GM12872 (cell line): ENCODE results near the gene CREBBP.

Experiments
- TF ChIP-seq, protein P1 (sequence below): IDR thresholded peaks from 3 replicates; pipeline ENCODE4 v1.5.1; 2011; ENCODE audit warnings: low read depth, mild to moderate bottlenecking, low read length, moderate library complexity; ENCODE audit not compliant: insufficient read depth

The CREBBP gene

GRCh38 chr16:3846595-3847091, 33.9 kb downstream of the CREBBP start:
- TF ChIP-seq, protein P1, sequence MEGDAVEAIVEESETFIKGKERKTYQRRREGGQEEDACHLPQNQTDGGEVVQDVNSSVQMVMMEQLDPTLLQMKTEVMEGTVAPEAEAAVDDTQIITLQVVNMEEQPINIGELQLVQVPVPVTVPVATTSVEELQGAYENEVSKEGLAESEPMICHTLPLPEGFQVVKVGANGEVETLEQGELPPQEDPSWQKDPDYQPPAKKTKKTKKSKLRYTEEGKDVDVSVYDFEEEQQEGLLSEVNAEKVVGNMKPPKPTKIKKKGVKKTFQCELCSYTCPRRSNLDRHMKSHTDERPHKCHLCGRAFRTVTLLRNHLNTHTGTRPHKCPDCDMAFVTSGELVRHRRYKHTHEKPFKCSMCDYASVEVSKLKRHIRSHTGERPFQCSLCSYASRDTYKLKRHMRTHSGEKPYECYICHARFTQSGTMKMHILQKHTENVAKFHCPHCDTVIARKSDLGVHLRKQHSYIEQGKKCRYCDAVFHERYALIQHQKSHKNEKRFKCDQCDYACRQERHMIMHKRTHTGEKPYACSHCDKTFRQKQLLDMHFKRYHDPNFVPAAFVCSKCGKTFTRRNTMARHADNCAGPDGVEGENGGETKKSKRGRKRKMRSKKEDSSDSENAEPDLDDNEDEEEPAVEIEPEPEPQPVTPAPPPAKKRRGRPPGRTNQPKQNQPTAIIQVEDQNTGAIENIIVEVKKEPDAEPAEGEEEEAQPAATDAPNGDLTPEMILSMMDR: no peak

- TF ChIP-seq, protein P1: no peak
These were observed 34.4 kb downstream of the CREBBP start for GRCh38 chr16:3846087-3846486.

DNA sequence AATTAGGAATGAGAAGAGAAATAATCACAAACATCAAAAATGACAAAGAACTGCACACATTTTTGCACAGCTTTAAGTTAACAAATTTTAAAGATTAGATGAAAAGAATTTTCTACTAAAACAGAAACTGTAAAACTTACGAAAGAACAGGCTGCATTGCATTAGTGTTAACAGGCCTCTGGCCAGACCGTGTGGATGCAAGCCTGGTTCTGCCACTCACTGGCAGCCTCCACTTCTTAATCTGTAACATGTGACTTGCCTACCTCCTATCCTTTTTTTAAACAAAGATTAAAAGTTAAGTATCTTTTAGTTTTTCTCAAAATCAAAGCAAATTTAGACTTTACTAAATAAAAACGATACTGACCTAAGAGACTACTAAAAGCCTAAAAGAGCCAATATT, 37.5 kb downstream of the CREBBP start:
- TF ChIP-seq, protein P1: no peak

GRCh38 chr16:3841729-3842508, 38.6 kb downstream of the CREBBP start:
- TF ChIP-seq, protein P1: no peak

DNA sequence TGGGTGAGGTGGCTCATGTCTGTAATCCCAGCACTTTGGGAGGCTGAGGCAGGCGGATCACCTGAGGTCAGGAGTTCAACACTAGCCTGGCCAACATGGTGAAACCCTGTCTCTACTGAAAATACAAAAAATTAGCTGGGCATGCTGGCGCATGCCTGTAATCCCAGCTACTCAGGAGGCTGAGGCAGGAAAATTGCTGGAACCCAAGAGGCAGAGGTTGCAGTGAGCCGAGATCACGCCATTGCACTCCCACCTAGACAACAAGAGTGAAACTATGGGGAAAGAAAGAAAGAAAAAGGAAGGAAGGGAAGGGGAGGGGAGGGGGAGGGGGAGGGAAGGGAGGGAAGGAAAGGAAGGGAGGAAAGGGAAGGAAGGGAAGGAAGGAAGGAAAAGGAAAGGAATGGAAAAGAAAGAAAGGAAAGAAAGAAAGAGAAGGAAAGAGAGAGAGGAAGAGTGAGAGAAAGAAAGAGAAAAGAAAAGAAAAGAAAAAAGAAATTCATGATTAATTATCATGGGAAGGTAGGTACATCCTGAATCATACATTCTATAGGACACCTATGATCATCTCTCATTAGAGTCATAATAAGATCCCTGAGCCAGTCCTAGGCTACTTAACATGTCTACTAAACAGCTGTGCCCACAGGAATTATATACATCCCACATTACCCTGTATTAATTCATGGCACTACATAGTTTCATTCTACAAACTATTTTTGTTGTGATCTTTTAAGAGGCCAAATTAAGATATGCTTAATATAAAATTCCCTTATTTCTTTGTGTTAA, 40.9 kb downstream of the CREBBP start:
- TF ChIP-seq, protein P1: no peak

- TF ChIP-seq, protein P1: no peak
These were observed 41.7 kb downstream of the CREBBP start for GRCh38 chr16:3838600-3839401.
